SK-N-SH treated with all-trans-retinoic acid at 6 μM for 48 hours (cell line): ENCODE data around the gene APRT.

Experiments
- ARNTL ChIP-seq: fragments of 450-650 bp; formaldehyde crosslinking; IDR thresholded peaks from 2 replicates; pipeline ENCODE4 v1.5.0; 2020; ENCODE audit warnings: low read depth, mild to moderate bottlenecking, moderate library complexity, borderline replicate concordance
- CSDC2 ChIP-seq: fragments of 250-450 bp; sonication (Bioruptor Pico); IDR thresholded peaks from 2 replicates; pipeline ENCODE4 v1.5.0; 2020; ENCODE audit warnings: mild to moderate bottlenecking, moderate library complexity
- GLIS3 ChIP-seq: fragments of 250-450 bp; sonication (Bioruptor Pico); IDR thresholded peaks from 2 replicates; pipeline ENCODE4 v1.5.0; 2020; ENCODE audit warnings: mild to moderate bottlenecking, moderate library complexity
- TCF4 ChIP-seq: fragments of 250-450 bp; sonication (Bioruptor Pico); IDR thresholded peaks from 2 replicates; pipeline ENCODE4 v1.8.0; 2021; ENCODE audit warnings: mild to moderate bottlenecking, moderate library complexity, borderline replicate concordance
- ZC3H10 ChIP-seq: fragments of 250-450 bp; sonication (Bioruptor Pico); IDR thresholded peaks from 2 replicates; pipeline ENCODE4 v1.5.1; 2021; ENCODE audit warnings: mild to moderate bottlenecking, moderate library complexity
- ZFP3 ChIP-seq: fragments of 250-450 bp; sonication (Bioruptor Pico); IDR thresholded peaks from 2 replicates; pipeline ENCODE4 v1.5.0; 2020; ENCODE audit warnings: mild to moderate bottlenecking, moderate library complexity
- ZFP30 ChIP-seq: fragments of 450-650 bp; formaldehyde crosslinking; IDR thresholded peaks from 2 replicates; pipeline ENCODE4 v1.5.0; 2022; ENCODE audit warnings: mild to moderate bottlenecking, moderate library complexity
- ZNF70 ChIP-seq: fragments of 450-650 bp; formaldehyde crosslinking; IDR thresholded peaks from 2 replicates; pipeline ENCODE4 v1.5.0; 2020; ENCODE audit warnings: mild to moderate bottlenecking, moderate library complexity
- ZNF8 ChIP-seq: fragments of 450-650 bp; formaldehyde crosslinking; IDR thresholded peaks from 2 replicates; pipeline ENCODE4 v1.5.0; 2020; ENCODE audit warnings: mild to moderate bottlenecking, moderate library complexity
- TF ChIP-seq, protein P1 (sequence below): fragments of 250-450 bp; sonication (Bioruptor Pico); IDR thresholded peaks from 2 replicates; pipeline ENCODE4 v1.5.1; 2021; ENCODE audit warnings: mild to moderate bottlenecking, moderate library complexity
- TF ChIP-seq, protein P2 (sequence below): fragments of 250-450 bp; sonication (Bioruptor Pico); IDR thresholded peaks from 2 replicates; pipeline ENCODE4 v1.5.1; 2020; ENCODE audit warnings: low read depth, mild to moderate bottlenecking, moderate library complexity

DNA sequence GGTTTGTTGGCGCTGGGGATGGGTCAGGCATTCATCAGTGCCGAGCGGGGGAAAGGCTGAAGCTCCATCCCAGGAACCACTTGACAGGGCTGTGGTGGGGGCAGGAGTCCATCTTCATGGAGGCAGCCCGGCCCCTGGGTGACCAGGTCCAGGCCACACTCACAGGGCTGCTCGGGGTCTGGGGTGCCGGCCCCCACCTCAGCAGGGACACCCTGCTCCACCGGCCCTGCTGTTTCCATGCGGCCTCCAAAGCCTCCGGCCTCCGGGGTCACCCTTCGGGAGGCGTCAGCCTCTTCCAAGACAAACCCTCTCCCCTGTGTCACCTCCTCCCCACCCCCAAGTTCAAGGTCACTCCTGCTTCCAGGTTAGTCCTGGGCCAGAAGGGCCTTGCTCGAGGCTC is 22.9 kb upstream of the APRT start:
- no peak for TF ChIP-seq ZFP30 (CRISPR knock-in tag)
- TF ChIP-seq, protein P1, sequence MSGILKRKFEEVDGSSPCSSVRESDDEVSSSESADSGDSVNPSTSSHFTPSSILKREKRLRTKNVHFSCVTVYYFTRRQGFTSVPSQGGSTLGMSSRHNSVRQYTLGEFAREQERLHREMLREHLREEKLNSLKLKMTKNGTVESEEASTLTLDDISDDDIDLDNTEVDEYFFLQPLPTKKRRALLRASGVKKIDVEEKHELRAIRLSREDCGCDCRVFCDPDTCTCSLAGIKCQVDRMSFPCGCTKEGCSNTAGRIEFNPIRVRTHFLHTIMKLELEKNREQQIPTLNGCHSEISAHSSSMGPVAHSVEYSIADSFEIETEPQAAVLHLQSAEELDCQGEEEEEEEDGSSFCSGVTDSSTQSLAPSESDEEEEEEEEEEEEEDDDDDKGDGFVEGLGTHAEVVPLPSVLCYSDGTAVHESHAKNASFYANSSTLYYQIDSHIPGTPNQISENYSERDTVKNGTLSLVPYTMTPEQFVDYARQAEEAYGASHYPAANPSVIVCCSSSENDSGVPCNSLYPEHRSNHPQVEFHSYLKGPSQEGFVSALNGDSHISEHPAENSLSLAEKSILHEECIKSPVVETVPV (CRISPR knock-in tag): no peak
- no peak for TF ChIP-seq ZNF70 (CRISPR knock-in tag)
- TF ChIP-seq TCF4 (CRISPR knock-in tag): no peak
- no peak for TF ChIP-seq ZFP3 (CRISPR knock-in tag)
- TF ChIP-seq GLIS3: no peak
- no peak for TF ChIP-seq ZC3H10 (CRISPR knock-in tag)
- no peak for TF ChIP-seq ZNF8
- TF ChIP-seq CSDC2: no peak
- TF ChIP-seq, protein P2, sequence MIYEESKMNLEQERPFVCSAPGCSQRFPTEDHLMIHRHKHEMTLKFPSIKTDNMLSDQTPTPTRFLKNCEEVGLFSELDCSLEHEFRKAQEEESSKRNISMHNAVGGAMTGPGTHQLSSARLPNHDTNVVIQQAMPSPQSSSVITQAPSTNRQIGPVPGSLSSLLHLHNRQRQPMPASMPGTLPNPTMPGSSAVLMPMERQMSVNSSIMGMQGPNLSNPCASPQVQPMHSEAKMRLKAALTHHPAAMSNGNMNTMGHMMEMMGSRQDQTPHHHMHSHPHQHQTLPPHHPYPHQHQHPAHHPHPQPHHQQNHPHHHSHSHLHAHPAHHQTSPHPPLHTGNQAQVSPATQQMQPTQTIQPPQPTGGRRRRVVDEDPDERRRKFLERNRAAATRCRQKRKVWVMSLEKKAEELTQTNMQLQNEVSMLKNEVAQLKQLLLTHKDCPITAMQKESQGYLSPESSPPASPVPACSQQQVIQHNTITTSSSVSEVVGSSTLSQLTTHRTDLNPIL (CRISPR knock-in tag): no peak
- TF ChIP-seq ARNTL (CRISPR knock-in tag): no peak
